ENCODE results near the gene MBNL1.

GRCh38 chr3:152470893-152471292 lies 202.2 kb downstream of the MBNL1 start:
- TF ChIP-seq CTCF (IDR thresholded peaks at IDR 0.05): no peak
- TF ChIP-seq POLR2A (IDR thresholded peaks at IDR 0.05): no peak
